Progenitor cell of endocrine pancreas (in vitro differentiated cells): ENCODE results near the gene TAP2. TPM values are rescaled to one million over a fixed set of nuclear protein-coding genes. Genes with fewer than 3 reads are reported as not detected.
A peak's percentile ranks its signal among the peaks of the same experiment; 100 is the strongest.
"Not testable (repeated sequence)": the region's sequence is repeated elsewhere in the genome, so short reads cannot be mapped to it uniquely, and the experiment has no call there.

Experiments used
- DNase-seq: peaks from one replicate; pipeline ENCODE4 v3.0.0; 2021; ENCODE audit warnings: low spot score; ENCODE audit not compliant: unreplicated experiment
- H3K27ac Mint-ChIP-seq: 2 replicates; pipeline ENCODE4 v1.8.0; 2021; ENCODE audit warnings: mild to moderate bottlenecking, moderate library complexity, mixed read lengths
- H3K27me3 Mint-ChIP-seq: 2 replicates; pipeline ENCODE4 v1.8.0; 2021; ENCODE audit warnings: mixed read lengths
- H3K36me3 Mint-ChIP-seq: 2 replicates; pipeline ENCODE4 v1.8.0; 2022; ENCODE audit warnings: mixed read lengths; ENCODE audit not compliant: insufficient read depth
- H3K4me1 Mint-ChIP-seq: 2 replicates; pipeline ENCODE4 v1.8.0; 2021; ENCODE audit warnings: low read depth, mixed read lengths
- H3K4me3 Mint-ChIP-seq: 2 replicates; pipeline ENCODE4 v1.8.0; 2021; ENCODE audit warnings: low read depth, mild to moderate bottlenecking, moderate library complexity, mixed read lengths
- H3K9me3 Mint-ChIP-seq: 2 replicates; pipeline ENCODE4 v1.8.0; 2021; ENCODE audit warnings: low read depth, mixed read lengths
- total RNA-seq: library from RNA; stranded (reverse); gene quantifications from 2 replicates; pipeline ENCODE4 v1.2.1, GENCODE V29; 2021
- TF ChIP-seq, protein P1 (sequence below): fragments of 200-600 bp; sonication (generic); IDR thresholded peaks from one replicate; pipeline ENCODE4 v1.5.0; 2021; ENCODE audit warnings: antibody characterized with exemption, mild to moderate bottlenecking; ENCODE audit not compliant: unreplicated experiment

The TAP2 gene
- total RNA-seq, 1 donor from 2014 or later, result 5.1 TPM

DNA sequence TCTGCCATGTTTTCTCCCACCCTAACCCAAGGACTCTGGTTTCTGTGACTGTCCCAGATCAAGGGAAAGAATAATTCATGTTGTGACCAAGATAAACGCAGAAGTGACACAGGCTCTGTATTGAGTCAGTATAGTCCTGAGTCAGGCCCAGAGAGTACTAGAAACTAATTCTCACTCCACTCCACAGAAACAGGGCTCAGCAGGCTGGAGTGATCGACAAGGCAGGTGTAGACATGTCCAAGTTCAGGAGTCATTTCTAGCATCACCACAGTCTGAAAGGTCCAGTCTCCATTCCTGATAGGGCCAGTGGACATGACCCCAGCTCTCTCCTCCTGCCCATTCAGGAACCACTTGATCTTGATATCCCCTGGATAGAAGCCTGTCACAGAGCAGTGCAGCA, 24.4 kb downstream of the TAP2 start:
- TF ChIP-seq, protein P1, sequence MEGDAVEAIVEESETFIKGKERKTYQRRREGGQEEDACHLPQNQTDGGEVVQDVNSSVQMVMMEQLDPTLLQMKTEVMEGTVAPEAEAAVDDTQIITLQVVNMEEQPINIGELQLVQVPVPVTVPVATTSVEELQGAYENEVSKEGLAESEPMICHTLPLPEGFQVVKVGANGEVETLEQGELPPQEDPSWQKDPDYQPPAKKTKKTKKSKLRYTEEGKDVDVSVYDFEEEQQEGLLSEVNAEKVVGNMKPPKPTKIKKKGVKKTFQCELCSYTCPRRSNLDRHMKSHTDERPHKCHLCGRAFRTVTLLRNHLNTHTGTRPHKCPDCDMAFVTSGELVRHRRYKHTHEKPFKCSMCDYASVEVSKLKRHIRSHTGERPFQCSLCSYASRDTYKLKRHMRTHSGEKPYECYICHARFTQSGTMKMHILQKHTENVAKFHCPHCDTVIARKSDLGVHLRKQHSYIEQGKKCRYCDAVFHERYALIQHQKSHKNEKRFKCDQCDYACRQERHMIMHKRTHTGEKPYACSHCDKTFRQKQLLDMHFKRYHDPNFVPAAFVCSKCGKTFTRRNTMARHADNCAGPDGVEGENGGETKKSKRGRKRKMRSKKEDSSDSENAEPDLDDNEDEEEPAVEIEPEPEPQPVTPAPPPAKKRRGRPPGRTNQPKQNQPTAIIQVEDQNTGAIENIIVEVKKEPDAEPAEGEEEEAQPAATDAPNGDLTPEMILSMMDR, result no peak
- Mint-ChIP-seq H3K9me3 (no peaks in the 10 kb centered on the region), H3K4me3 (no peak overlapping the region), H3K27ac (no peak overlapping the region), H3K27me3 (peaks cover 39% of the 10 kb centered on the region), H3K4me1 (no peaks in the 10 kb centered on the region), H3K36me3 (no peaks in the 10 kb centered on the region)
- no peak for DNase-seq

- no peak overlapping the region for H3K4me3 Mint-ChIP-seq
- TF ChIP-seq, protein P1, result no peak
- H3K4me1 Mint-ChIP-seq, result no peaks in the 10 kb centered on the region
- DNase-seq, result no peak
- no peak overlapping the region for H3K27ac Mint-ChIP-seq
- H3K9me3 Mint-ChIP-seq, result no peaks in the 10 kb centered on the region
- H3K36me3 Mint-ChIP-seq, result no peaks in the 10 kb centered on the region
- peaks cover 42% of the 10 kb centered on the region for H3K27me3 Mint-ChIP-seq
Observed at GRCh38 chr6:32809171-32809570, 29.4 kb downstream of the TAP2 start.

DNA sequence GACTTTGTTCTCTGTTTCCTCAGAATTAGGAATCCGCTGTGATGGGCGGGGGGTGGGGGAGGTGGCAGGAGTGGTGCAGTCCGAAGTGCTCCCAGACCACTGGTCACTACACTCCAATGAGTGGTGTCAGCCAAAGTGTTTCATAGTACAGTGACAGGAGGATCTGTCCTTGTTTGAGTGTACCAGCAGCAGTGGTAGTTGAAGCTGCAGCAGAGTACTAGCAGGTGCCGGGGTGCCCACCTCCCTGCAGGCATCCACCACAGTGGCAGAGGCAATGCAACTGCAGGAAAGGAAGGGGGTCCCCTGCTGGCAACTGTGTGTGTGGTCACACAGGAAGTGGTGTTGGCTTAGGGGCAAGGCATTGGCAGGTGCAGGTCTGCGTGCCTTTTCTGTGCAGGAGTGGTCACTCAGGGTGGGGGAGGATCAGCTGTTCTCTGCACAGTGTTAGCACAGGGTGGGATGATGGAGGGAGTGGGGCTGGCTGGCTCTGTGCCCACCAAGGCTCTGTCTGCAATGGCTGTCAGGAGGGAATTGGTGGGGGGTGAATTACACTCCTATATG, 31.4 kb downstream of the TAP2 start:
- TF ChIP-seq, protein P1, result peak; percentile 18
- Mint-ChIP-seq H3K9me3 (no peaks in the 10 kb centered on the region), H3K27me3 (peaks cover 48% of the 10 kb centered on the region), H3K36me3 (no peaks in the 10 kb centered on the region), H3K4me3 (no peak overlapping the region), H3K27ac (no peak overlapping the region), H3K4me1 (no peaks in the 10 kb centered on the region)
- DNase-seq, result no peak

DNA sequence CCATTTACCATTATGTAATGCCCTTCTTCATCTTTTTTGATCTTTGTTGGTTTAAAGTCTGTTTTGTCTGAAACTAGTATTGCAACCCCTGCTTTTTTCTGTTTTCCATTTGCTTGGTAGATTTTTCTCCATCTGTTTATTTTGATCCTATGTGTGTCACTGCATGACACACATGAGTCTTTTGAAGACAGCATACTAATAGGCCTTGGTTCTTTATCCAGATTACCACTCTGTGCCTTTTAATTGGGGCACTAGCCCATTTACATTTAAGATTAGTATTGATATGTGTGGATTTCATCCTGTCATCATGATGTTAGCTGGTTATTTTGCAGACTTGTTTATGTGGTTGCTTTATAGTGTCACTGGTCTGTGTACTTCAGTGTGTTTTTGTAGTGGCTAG, 33.1 kb downstream of the TAP2 start:
- not testable (repeated sequence) for DNase-seq, H3K9me3 Mint-ChIP-seq, H3K27ac Mint-ChIP-seq, H3K4me3 Mint-ChIP-seq, H3K4me1 Mint-ChIP-seq, H3K36me3 Mint-ChIP-seq
- peaks cover 58% of the 10 kb centered on the region for H3K27me3 Mint-ChIP-seq

- H3K27me3 Mint-ChIP-seq, result peaks cover 65% of the 10 kb centered on the region
- no peaks in the 10 kb centered on the region for H3K36me3 Mint-ChIP-seq
- DNase-seq, result no peak
- TF ChIP-seq, protein P1, result no peak
- H3K27ac Mint-ChIP-seq, result no peak overlapping the region
- peaks cover 4% of the 10 kb centered on the region for H3K9me3 Mint-ChIP-seq
- H3K4me3 Mint-ChIP-seq, result no peak overlapping the region
- no peaks in the 10 kb centered on the region for H3K4me1 Mint-ChIP-seq
Observed at GRCh38 chr6:32803416-32803815, 35.1 kb downstream of the TAP2 start.

DNA sequence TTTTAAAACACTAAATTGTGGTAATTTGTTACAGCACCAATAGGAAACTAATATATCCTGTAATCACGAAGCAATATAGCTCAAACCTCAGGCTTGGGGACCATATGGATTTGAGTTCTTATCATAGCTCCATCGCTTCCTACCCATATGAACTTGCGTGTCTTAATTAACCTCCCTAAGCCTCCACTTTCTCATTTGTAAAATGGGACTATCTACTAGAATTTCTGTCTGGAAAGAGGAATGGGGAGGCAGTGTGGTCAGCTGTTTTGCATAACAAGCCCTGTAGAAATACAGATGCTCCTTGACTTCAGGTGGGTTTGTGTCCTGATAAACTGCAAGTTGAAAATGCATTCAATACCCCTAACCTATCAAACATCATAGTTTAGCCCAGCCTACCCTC, 38.8 kb downstream of the TAP2 start:
- peaks cover 4% of the 10 kb centered on the region for H3K9me3 Mint-ChIP-seq
- H3K4me3 Mint-ChIP-seq, result no peak overlapping the region
- peaks cover 77% of the 10 kb centered on the region for H3K27me3 Mint-ChIP-seq
- H3K4me1 Mint-ChIP-seq, result peaks cover 2% of the 10 kb centered on the region
- DNase-seq, result no peak
- TF ChIP-seq, protein P1, result no peak
- H3K27ac Mint-ChIP-seq, result no peak overlapping the region
- no peaks in the 10 kb centered on the region for H3K36me3 Mint-ChIP-seq
